Activated T-cell treated with anti-CD3 and anti-CD28 coated beads, Interleukin-2, amount 50 U/mL, for 4 hours (primary cell): Measurements from ENCODE around the gene SENP1. TPM values are rescaled to one million over a fixed set of nuclear protein-coding genes. Genes with fewer than 3 reads are reported as not detected.

ENCODE experiments used
- ATAC-seq, 2 donors: fragments of 200-7000 bp; cut with Tn5 transposase; one replicate each; pipeline ENCODE4 v1.10.0; 2021
- DNase-seq: peaks from one replicate; pipeline ENCODE4 v3.0.0-alpha.2; 2020
- H3K27me3 Mint-ChIP-seq: one replicate; pipeline ENCODE4 v1.8.0; 2021; ENCODE audit warnings: low read depth, mixed read lengths
- H3K36me3 Mint-ChIP-seq: one replicate; pipeline ENCODE4 v1.8.0; 2022; ENCODE audit warnings: mixed read lengths; ENCODE audit not compliant: insufficient read depth
- H3K4me1 Mint-ChIP-seq: one replicate; pipeline ENCODE4 v1.8.0; 2021; ENCODE audit warnings: low read depth, mixed read lengths
- H3K4me3 Mint-ChIP-seq: one replicate; pipeline ENCODE4 v1.8.0; 2021; ENCODE audit warnings: mild to moderate bottlenecking, moderate library complexity, mixed read lengths
- H3K9me3 Mint-ChIP-seq: one replicate; pipeline ENCODE4 v1.8.0; 2021; ENCODE audit warnings: mixed read lengths
- total RNA-seq, 3 donors: library from RNA; stranded (reverse); gene quantifications; one replicate each; pipeline ENCODE4 v1.2.1, GENCODE V29; 2021

SENP1 gene
- total RNA-seq, 3 donors from 2014 or later = 44.3 to 54.0 (median 46.5) TPM

DNA sequence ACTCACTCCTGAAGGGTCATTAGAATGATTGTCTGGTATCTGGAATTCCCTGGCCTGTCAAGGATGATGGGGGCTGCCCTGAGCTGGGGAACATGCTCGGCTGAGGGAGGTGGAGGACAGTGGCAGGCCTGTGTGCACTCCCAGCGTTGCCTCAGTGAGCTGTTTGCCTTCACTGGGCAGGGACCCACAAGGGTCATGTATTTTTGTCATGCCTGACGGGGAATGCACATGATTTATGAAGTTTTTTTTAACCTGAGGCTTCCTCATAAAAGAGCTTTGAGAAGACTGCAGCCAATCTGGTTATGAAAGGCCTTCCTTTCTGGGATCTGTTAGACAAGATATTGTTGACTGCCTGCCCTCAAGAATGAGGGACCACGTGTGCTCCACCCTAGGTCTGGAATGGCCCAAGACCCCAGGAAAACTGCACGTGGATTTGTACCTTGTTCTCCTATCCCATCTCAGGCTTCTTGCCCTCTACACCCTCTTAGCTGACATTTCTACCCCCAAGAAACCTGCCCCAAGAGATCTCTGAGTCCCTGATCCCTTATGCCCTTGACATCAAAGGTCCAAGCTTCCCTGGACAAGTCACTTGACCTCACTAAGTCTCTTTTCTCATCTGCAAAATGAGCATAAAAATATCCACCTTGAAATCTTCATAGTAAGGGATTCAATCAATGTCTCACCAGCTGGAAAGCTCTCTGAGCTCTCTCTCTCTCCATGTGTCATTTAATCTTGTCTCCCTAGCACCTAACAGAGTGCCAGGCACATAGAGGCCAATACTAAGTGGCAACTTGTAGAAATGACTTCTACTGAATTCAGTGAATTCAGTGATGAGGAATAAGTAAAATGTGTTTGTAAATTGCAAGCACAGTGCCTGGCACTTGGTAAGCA is 77.1 kb downstream of the SENP1 start:
- no peaks in the 10 kb centered on the region for H3K27me3 Mint-ChIP-seq

DNA sequence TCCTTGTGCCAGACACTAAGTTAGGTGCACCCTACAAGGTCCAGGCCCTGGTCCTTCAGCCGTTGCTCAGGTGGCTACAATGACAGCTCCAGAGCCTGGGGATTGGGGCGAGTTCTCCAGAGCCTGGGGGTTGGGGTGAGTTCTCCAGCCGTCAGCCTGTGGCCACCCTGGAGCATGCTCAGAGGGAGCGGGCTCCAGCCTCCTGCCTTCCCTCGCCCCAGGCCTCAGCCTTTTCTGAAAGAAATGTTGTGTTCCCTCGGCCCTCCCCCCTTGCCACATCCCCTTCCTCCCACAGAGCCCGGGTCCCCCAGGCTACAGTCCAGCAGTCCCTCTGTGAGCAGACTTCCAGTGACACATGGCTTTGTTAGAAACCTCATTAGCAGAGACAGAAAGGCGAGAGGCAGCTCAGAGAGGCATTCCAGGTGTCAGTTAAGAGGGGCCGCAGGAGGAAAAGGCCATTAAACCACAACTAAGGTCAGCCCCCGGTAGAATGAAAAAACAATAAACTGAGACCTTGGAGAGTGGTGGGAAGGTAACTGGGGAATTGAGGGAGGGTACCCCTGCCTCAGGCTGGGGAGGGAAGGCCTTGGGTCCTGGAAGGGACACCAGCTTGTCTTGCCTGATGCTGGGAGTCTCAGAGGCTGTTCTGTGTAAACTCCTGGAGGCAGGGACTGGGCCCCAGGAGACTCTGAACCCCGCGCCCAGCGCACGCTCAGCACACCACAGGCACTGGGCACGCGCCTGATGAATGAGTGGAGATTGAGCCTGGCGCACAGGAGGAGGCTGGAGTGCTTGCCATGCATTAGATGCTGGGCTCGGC is 78.5 kb downstream of the SENP1 start:
- Mint-ChIP-seq H3K9me3 (no peaks in the 10 kb centered on the region), H3K4me1 (no peaks in the 10 kb centered on the region), H3K36me3 (no peaks in the 10 kb centered on the region), H3K4me3 (no peak overlapping the region), H3K27me3 (peaks cover 2% of the 10 kb centered on the region)
- ATAC-seq (no peak), DNase-seq (no peak)

More for the DNA sequence above, 77.1 kb downstream of the SENP1 start:
- no peaks in the 10 kb centered on the region for H3K4me1 Mint-ChIP-seq
- no peak overlapping the region for H3K4me3 Mint-ChIP-seq
- ATAC-seq (no peak), DNase-seq (no peak)
- H3K36me3 Mint-ChIP-seq = no peaks in the 10 kb centered on the region
- H3K9me3 Mint-ChIP-seq = no peaks in the 10 kb centered on the region

DNA sequence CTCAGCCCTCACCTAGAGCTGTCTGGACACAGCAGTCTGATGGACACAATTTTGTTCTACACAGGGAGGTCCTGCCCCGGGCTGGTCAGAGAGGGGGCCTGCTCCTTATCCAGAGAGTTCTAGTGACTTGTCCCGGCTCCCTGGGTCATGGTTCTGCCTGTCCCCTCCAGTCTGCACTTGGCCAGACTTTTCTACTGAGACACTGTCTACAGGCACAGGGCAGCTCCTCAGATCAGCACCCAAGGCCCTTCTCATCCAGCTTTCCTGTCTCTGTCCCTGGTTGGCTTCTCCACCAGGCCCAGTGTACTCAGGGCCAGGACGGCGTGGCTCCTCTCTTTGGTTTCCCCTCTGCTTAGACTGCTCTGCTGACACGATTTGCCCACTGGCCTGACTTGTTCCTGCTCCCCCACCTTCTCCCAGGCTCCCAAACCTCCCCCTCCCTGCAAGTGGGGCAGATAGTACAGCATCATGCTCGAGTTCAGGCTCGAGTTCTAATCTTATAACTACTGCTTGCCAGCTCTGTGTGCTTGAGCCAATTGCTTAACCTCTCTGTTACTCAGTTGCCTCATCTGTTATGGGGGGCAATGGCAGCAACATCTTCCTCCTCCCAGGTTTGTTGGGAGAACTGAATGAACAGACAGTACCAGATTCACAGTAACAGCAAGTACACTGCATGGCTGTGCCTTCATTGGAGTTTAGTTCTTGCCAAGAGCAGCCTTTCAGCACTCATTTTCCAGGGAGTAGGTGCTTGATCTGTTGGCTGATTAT is 79.6 kb downstream of the SENP1 start:
- ATAC-seq (no peak), DNase-seq (no peak)
- no peaks in the 10 kb centered on the region for H3K4me1 Mint-ChIP-seq
- no peak overlapping the region for H3K4me3 Mint-ChIP-seq
- no peaks in the 10 kb centered on the region for H3K36me3 Mint-ChIP-seq
- H3K9me3 Mint-ChIP-seq = no peaks in the 10 kb centered on the region
- peaks cover 6% of the 10 kb centered on the region for H3K27me3 Mint-ChIP-seq

DNA sequence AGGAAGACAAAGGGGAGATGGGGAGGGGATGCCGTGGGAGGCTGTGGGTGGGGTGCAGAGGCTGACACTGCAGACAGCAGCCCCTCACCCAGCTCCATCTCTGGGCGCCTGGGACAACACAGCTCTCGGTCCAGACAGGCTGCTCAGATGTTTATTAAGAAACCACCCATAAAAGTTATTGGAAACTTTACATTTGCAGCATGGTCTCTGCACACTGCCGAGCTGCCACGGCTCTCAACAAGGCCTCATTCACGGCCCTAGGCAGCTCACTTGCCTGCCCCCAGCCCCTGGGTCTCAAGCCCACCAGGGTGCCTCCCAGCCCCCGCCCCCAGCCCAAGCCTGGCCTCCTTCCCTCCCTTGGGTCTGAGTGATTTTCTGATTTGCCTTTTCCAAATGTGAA is 80.6 kb downstream of the SENP1 start:
- peaks cover 12% of the 10 kb centered on the region for H3K27me3 Mint-ChIP-seq
- no peaks in the 10 kb centered on the region for H3K4me1 Mint-ChIP-seq
- H3K4me3 Mint-ChIP-seq = no peak overlapping the region
- DNase-seq (no peak), ATAC-seq (no peak)
- no peaks in the 10 kb centered on the region for H3K36me3 Mint-ChIP-seq
- H3K9me3 Mint-ChIP-seq = no peaks in the 10 kb centered on the region

DNA sequence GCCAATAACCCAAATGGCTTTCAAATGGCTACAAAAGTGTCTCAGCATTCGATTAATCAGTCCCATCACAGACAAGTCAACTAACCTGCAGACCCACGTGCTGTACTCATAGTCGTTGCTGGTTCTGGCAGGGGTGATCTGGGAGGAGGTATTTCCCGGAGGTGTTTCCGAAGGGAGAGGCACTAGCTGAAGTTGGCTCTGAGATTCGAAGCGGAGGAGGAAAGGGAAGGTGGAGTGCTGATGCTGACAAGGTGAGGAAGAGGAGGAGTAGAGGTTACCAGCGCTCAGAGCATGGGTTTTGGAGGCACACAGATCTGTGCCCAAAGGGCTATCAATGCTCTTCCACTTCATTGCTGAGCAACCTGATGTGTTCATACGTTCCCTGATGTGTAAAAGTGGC is 81.1 kb downstream of the SENP1 start:
- no peak for DNase-seq
- Mint-ChIP-seq H3K36me3 (no peaks in the 10 kb centered on the region), H3K9me3 (no peaks in the 10 kb centered on the region), H3K4me3 (no peak overlapping the region), H3K4me1 (no peaks in the 10 kb centered on the region), H3K27me3 (peaks cover 12% of the 10 kb centered on the region)
- no peak for ATAC-seq

DNA sequence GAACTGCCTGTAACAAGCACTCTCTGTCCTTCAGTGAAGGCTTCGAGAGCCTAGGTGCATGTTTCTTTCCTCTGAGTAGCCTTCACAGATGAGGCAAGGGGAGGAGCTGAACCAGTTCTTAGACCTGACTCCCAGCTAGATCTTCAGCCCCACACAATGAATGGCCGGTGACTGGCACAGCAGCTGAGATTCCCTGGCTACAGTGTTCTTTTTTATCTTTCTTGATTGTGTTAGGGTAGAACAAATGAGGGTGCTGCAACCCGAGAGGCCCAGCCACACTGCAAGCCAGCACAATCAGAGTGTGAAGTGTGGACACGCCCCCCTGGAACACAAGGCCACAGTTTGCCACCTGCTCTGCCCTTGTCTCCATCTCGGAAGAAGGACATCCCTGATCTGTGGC is 82.5 kb downstream of the SENP1 start:
- Mint-ChIP-seq H3K4me1 (no peaks in the 10 kb centered on the region), H3K36me3 (no peaks in the 10 kb centered on the region), H3K27me3 (peaks cover 18% of the 10 kb centered on the region), H3K4me3 (no peak overlapping the region), H3K9me3 (no peaks in the 10 kb centered on the region)
- no peak for ATAC-seq
- DNase-seq = no peak

DNA sequence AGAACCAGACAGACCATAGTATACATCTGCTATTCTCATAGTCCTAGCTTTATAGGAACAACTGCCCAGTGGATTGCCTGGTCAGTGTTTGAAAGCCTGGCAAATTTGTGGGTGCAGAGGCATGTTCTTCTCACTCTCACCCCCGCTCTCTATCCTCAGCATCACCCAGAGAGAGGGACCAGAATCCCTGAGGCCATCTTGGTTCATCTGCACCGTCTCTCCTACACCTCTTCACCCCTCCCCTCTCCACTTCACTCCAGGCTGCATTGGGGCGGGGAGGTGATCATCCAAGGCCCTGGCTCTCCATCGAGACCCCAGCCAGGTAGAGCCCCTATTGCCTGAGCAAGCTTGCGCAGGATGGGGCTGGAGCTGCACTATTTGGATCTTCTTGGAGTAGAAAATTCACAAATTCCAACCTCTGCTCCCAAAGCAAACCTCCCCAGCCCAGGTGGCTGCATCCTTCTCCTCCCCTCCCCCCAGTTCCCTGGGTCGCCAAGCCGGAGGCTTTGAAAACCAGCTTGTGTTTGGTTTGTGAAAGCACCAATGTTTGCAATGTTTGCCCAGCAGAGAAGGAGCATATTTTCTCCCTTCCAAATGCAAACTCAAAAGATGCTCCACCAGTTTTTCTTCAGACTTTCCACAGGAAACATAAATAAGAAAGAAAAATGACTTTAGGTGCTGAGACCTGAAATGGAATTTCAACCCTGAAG is 83.0 kb downstream of the SENP1 start:
- H3K4me3 Mint-ChIP-seq = no peak overlapping the region
- H3K36me3 Mint-ChIP-seq = no peaks in the 10 kb centered on the region
- no peaks in the 10 kb centered on the region for H3K4me1 Mint-ChIP-seq
- H3K9me3 Mint-ChIP-seq = no peaks in the 10 kb centered on the region
- DNase-seq = no peak
- H3K27me3 Mint-ChIP-seq = peaks cover 19% of the 10 kb centered on the region
- ATAC-seq = no peak

DNA sequence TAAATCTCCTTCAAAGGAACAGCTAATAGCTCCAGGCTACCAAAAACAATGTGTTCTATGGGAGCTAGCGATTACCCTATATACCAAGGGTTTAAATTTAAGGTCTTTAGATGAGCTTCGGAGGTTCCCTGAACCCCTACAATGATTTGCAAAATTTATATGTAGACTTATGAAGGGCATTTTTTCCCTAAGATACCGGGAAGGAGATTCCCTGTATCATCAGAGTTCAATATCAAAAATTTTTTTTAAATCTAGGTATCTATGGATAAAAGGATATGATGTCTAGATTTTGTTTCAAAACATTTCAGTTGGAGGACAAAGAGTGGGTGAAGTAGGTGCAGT is 83.7 kb downstream of the SENP1 start:
- ATAC-seq (no peak), DNase-seq (no peak)
- Mint-ChIP-seq H3K27me3 (peaks cover 19% of the 10 kb centered on the region), H3K36me3 (no peaks in the 10 kb centered on the region), H3K4me1 (no peaks in the 10 kb centered on the region), H3K9me3 (no peaks in the 10 kb centered on the region), H3K4me3 (no peak overlapping the region)

DNA sequence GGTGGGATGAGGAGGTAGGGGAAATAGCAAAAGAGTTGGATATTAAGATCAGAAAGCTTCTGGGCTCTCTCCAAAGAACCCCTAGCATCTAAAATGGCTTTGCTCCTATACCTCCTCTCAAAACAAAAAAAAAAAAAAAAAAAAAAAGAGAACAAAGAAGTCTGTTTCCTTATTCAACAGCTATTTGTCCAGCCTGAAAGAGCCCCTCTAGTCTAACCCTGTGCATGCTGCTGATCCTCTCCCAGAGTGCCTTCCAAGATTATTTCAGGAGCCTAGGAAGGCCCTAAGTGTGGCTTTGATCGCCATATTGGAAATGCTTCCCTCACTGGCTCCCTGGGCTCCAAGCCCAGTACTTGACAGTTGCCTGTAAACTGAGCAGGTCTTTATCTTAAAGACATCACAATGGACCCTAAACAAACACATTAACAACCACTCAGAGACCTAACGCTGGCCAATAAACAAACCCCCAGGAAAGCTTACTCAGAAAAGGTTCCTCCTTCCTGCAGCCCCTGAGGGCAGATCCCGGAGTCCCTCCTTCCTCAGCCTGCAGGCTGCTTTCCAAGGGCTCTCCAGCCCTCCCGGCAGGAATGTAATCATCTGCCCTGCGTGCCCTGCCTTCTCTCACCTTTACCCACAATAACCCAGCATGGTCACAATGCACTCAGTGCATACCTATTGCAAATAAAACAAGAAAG is 84.2 kb downstream of the SENP1 start:
- ATAC-seq = no peak
- H3K9me3 Mint-ChIP-seq = no peaks in the 10 kb centered on the region

DNA sequence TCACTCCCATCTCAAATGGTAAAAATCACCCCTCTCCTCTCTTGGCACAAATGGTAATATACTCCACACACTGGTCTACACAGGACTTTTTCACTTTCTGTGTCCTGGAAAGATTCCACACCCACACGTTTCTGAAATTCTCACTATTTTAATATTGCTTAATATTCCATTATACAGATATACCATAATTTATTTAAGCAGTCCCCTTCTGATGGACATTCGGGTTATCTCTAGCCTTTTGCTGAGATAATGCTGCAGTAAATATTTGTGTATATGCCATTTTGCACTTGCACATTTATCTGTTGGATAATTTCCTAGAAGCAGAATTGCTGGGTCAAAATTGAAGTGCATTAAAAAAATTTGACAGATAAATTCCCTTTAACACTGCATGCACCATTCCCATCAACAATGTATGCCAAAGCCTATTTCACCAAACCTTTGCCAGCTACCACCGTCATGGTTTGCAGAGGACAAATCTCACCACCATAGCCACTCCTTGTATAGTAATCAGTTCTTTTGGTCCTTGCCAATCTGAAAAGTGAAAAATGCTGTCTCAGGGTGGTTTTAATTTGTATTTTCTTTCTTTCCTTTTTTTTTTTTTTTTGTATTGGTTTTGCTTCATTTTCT is 86.1 kb downstream of the SENP1 start:
- Mint-ChIP-seq H3K4me1 (no peaks in the 10 kb centered on the region), H3K4me3 (no peak overlapping the region), H3K27me3 (peaks cover 30% of the 10 kb centered on the region), H3K9me3 (no peaks in the 10 kb centered on the region), H3K36me3 (no peaks in the 10 kb centered on the region)
- DNase-seq (no peak), ATAC-seq (no peak)

More for the DNA sequence above, 84.2 kb downstream of the SENP1 start:
- Mint-ChIP-seq H3K27me3 (peaks cover 22% of the 10 kb centered on the region), H3K4me3 (no peak overlapping the region), H3K36me3 (no peaks in the 10 kb centered on the region), H3K4me1 (no peaks in the 10 kb centered on the region)
- DNase-seq = no peak

DNA sequence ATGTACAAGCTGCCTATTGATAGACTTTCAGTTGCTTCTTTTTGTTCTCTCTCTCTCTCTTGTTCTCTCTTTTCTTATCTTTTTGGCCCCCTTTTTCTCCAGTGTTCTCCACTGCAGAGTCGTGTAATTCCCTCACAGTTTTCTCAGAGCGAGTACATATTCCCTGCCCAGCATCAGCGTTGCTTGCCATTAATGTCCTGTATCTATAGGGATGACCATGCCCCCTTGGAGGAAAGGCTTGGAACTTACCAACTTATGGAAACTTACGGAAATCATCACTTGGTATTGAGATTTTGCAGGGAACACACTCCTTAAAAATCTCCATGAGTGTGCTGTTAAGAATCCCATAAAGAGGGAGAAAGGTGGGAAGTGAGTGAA is 87.3 kb downstream of the SENP1 start:
- H3K36me3 Mint-ChIP-seq = no peaks in the 10 kb centered on the region
- H3K27me3 Mint-ChIP-seq = peaks cover 30% of the 10 kb centered on the region
- no peaks in the 10 kb centered on the region for H3K9me3 Mint-ChIP-seq
- DNase-seq (no peak), ATAC-seq (no peak)
- H3K4me3 Mint-ChIP-seq = no peak overlapping the region
- H3K4me1 Mint-ChIP-seq = no peaks in the 10 kb centered on the region

DNA sequence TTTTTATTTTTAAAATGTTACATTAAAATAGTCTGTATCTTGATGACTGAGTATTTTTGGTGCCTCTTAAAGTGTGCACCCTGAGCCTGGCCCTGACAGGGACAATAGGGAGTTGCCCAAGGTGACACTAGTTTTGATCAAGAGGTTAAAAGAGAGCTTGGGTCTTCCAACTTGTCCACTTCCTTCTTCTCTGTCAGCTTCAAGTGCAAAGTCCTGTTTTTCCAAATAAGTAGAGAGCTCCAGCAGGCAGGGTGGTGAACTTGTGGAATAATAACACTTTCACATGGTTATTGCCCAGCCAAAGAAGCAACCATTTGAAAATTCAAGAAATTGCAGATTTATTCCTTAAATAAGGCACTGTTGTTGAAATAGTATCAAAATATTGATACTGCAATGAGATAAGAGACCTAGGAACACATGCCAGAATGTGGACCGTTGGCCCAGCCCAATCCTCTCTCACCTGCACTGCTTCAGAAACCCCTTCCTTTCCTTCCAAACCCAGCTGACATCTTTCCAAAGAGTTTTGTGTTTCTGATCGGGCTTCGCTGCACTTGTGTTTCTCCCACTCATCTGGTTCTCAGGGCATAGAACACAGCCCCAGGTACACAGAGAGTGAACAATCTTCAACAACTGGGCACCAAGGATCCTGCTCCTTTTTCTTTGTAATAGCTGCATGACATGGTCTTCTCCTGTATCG is 87.8 kb downstream of the SENP1 start:
- Mint-ChIP-seq H3K36me3 (no peaks in the 10 kb centered on the region), H3K4me1 (no peaks in the 10 kb centered on the region), H3K27me3 (peaks cover 29% of the 10 kb centered on the region), H3K4me3 (no peak overlapping the region), H3K9me3 (no peaks in the 10 kb centered on the region)
- ATAC-seq = no peak
- DNase-seq = no peak

DNA sequence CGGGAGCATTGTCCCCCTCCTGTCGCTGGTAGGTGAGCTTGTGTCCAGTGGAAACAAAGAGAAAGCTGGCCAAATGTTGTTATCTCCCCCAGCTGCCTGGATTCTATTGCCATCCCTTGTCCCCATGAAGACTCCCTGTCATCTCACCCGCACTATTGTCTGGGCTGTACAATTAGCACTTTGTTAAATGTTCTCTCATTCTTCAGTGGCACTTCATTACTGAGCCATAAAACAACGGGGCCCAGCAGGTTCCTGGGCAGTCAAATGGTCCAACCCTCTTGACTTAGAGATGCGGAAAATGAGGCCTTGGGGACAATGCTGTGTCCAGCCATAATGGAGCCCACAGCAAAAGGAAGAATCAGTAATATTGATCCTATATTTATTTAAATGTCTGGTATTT is 88.4 kb downstream of the SENP1 start:
- no peaks in the 10 kb centered on the region for H3K4me1 Mint-ChIP-seq
- ATAC-seq (no peak), DNase-seq (no peak)
- no peak overlapping the region for H3K4me3 Mint-ChIP-seq
- no peaks in the 10 kb centered on the region for H3K36me3 Mint-ChIP-seq
- H3K9me3 Mint-ChIP-seq = no peaks in the 10 kb centered on the region
- H3K27me3 Mint-ChIP-seq = peaks cover 31% of the 10 kb centered on the region
